Endothelial cell of umbilical vein (primary cell): ENCODE measurements around the gene ISX. TPM values are rescaled to one million over a fixed set of nuclear protein-coding genes. Genes with fewer than 3 reads are reported as not detected.

ENCODE experiments used
- BruUV-seq: library from RNA; stranded (reverse); fragments of 400-500 nt; replicated peaks from 2 replicates; lab custom pipeline; 2021; lab: Mats Ljungman, UMichigan
- CTCF ChIA-PET: fragments of 300-600, 350-600 bp; sonication (Branson Sonifier 250); formaldehyde crosslinking; loops from one replicate; lab custom pipeline; 2021; ENCODE audit warnings: antibody characterized with exemption, inconsistent platforms; lab: Charles Lee
- POLR2A ChIA-PET: fragments of 300-600, 350-600 bp; sonication (Branson Sonifier 250); formaldehyde crosslinking; loops from one replicate; lab custom pipeline; 2021; ENCODE audit warnings: antibody characterized with exemption, inconsistent platforms; lab: Charles Lee
- DNase-seq: peaks from one replicate; pipeline ENCODE4 v3.0.0-alpha.2; 2011; ENCODE audit warnings: low read depth, low spot score
- FAIRE-seq: peaks from 2 replicates; lab custom pipeline; 2011; peaks lifted over from hg19 to GRCh38; lab: Jason Lieb, UNC
- H2AFZ ChIP-seq: 2 replicates; pipeline ENCODE4 v1.6.0; 2012; ENCODE audit warnings: low read depth, low read length, control low read depth, inconsistent platforms
- H3K27ac ChIP-seq: 2 replicates; pipeline ENCODE4 v1.5.1; 2011; ENCODE audit warnings: low read depth, mild to moderate bottlenecking, control low read depth, low read length, moderate library complexity; ENCODE audit not compliant: insufficient read depth
- H3K27me3 ChIP-seq, 2 experiments: 2 replicates each; pipeline versions ENCODE4 v1.6.0 to v1.6.1; 2011; ENCODE audit warnings: low read length in 2 of 2, mixed read lengths in 1 of 2; ENCODE audit not compliant: control insufficient read depth in 2 of 2, insufficient read depth in 2 of 2
- H3K36me3 ChIP-seq, 2 experiments: 2 replicates in 1 of 2; 3 replicates in 1 of 2; pipeline ENCODE4 v1.5.1; 2011; ENCODE audit warnings: low read length in 2 of 2, mild to moderate bottlenecking in 1 of 2, moderate library complexity in 1 of 2; ENCODE audit not compliant: control insufficient read depth in 2 of 2, insufficient read depth in 2 of 2; ENCODE audit errors: extremely low read depth in 1 of 2
- H3K4me1 ChIP-seq: 3 replicates; pipeline ENCODE4 v1.5.1; 2011; ENCODE audit warnings: mild to moderate bottlenecking, low read length; ENCODE audit not compliant: control insufficient read depth, insufficient read depth; ENCODE audit errors: extremely low read depth
- H3K4me2 ChIP-seq: 2 replicates; pipeline ENCODE4 v1.6.1; 2011; ENCODE audit warnings: low read length, control low read depth, mixed read lengths; ENCODE audit not compliant: insufficient read depth
- H3K4me3 ChIP-seq, 3 experiments: fragments of 200-600 bp in 1 of 3; sonication (generic), shearing (Covaris generic) in 1 of 3; replicated peaks in 1 of 3; 2 replicates each; pipeline ENCODE4 v1.5.1; 2011 to 2016; ENCODE audit warnings: control low read depth in 3 of 3, low read length in 3 of 3, mild to moderate bottlenecking in 2 of 3, inconsistent platforms in 1 of 3, low read depth in 1 of 3, moderate library complexity in 1 of 3; ENCODE audit not compliant: insufficient read depth in 1 of 3
- H3K79me2 ChIP-seq: 2 replicates; pipeline ENCODE4 v1.6.0; 2012; ENCODE audit warnings: low read length, inconsistent platforms; ENCODE audit not compliant: control insufficient read depth, insufficient read depth
- H3K9ac ChIP-seq: replicated peaks from 2 replicates; pipeline ENCODE3; 2011; ENCODE audit warnings: low read length, control low read depth; ENCODE audit not compliant: insufficient read depth; ENCODE audit errors: extremely low read depth
- H3K9me1 ChIP-seq: replicated peaks from 3 replicates; pipeline ENCODE4 v1.6.0; 2011; ENCODE audit warnings: mild to moderate bottlenecking, low read length; ENCODE audit not compliant: control insufficient read depth, insufficient read depth; ENCODE audit errors: extremely low read depth
- H3K9me3 ChIP-seq: replicated peaks from 2 replicates; pipeline ENCODE4 v1.5.1; 2012; ENCODE audit warnings: low read length, inconsistent platforms; ENCODE audit not compliant: control insufficient read depth, insufficient read depth
- H4K20me1 ChIP-seq: replicated peaks from 2 replicates; pipeline ENCODE3; 2011; ENCODE audit warnings: mild to moderate bottlenecking, low read length; ENCODE audit not compliant: control insufficient read depth, insufficient read depth; ENCODE audit errors: extremely low read depth
- FOS ChIP-seq: IDR thresholded peaks from 2 replicates; pipeline ENCODE4 v1.6.1; 2011; ENCODE audit warnings: mild to moderate bottlenecking, low read length, moderate library complexity, borderline replicate concordance; ENCODE audit not compliant: insufficient read depth
- MAX ChIP-seq: IDR thresholded peaks from 2 replicates; pipeline ENCODE4 v1.6.1; 2011; ENCODE audit not compliant: insufficient read depth, insufficient read length
- MYC ChIP-seq: IDR thresholded peaks from one replicate; pipeline ENCODE4 v1.6.1; 2011; ENCODE audit warnings: mild to moderate bottlenecking, low read depth, low read length
- POLR2A ChIP-seq: IDR thresholded peaks from 2 replicates; pipeline ENCODE4 v1.6.1; 2012; ENCODE audit warnings: low read depth, mild to moderate bottlenecking, control low read depth, low read length
- dilution Hi-C: fragments of 300-500 bp; cut with MboI; formaldehyde crosslinking; loops from one replicate; pipeline ENCODE4 v1.15.0; 2019; ENCODE audit warnings: low sequenced_read_pairs; ENCODE audit not compliant: extremely low pct_ligation_motif_present
- intact Hi-C: fragments of 100-400 bp; cut with micrococcal nuclease; formaldehyde crosslinking; loops from one replicate; pipeline ENCODE4 v1.10.0; 2022
- polyA plus RNA-seq, 4 experiments: library from polyadenylated mRNA; depleted of rRNA in 3 of 4; stranded (reverse) in 3 of 4; unstranded in 1 of 4; fragments of >200 nt; gene quantifications; 2 replicates each; pipeline versions ENCODE4 v1.2.1 to v1.2.3, GENCODE V29; 2011 to 2012; ENCODE audit warnings: missing spikeins in 1 of 4
- total RNA-seq: library from RNA; stranded (reverse); gene quantifications from 2 replicates; pipeline ENCODE4 v1.2.3, GENCODE V29; 2021

The ISX gene
- total and polyA plus RNA-seq, 2 donors (not counting 3 experiments of a cell fraction or from before 2014, with no cell fraction given), result not detected

GRCh38 chr22:35072925-35073324 lies 7.0 kb downstream of the ISX start:
- no peak overlapping the region for H3K4me2 ChIP-seq
- dilution Hi-C loops, result no loop called here
- POLR2A ChIA-PET, result no interaction called here
- H3K9me3 ChIP-seq, result no peaks in the 10 kb centered on the region
- BruUV-seq, result no TSS peak
- H3K9me1 ChIP-seq, result no peaks in the 10 kb centered on the region
- H3K79me2 ChIP-seq, result no peaks in the 10 kb centered on the region
- H3K4me1 ChIP-seq, result no peaks in the 10 kb centered on the region
- no peaks in the 10 kb centered on the region for H4K20me1 ChIP-seq
- H3K36me3 ChIP-seq, result no peaks in the 10 kb centered on the region
- CTCF ChIA-PET, result no interaction called here
- TF ChIP-seq MAX (no peak), POLR2A (no peak)
- FAIRE-seq, result no peak
- no peak overlapping the region for H3K27ac ChIP-seq
- no peak overlapping the region for H3K4me3 ChIP-seq
- no peaks in the 10 kb centered on the region for H3K27me3 ChIP-seq
- intact Hi-C loops, result no loop called here
- DNase-seq, result no peak
- H2AFZ ChIP-seq, result no peak overlapping the region
- H3K9ac ChIP-seq, result no peak overlapping the region

DNA sequence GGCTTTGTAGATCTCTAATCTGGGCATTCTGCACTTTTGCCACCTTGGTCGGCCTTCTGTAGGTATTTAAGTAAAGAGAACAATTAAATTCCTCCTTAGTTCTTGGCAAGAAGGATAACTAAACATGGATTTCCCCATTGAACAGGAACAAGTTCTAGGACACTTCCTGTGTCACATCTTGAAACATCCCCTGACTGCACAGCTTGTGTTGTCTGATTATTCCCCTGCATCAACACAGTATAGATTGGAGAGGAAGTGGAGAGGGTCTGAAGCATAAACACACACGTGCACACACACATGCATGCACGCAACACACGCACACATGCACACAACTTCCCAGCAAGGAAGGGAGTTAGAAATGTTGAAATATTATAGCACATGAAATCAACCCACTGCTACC lies 8.6 kb downstream of the ISX start:
- Histone ChIP-seq H3K27ac (no peak overlapping the region), H3K4me3 (no peak overlapping the region), H3K79me2 (no peaks in the 10 kb centered on the region), H3K9ac (no peak overlapping the region), H3K9me3 (no peaks in the 10 kb centered on the region), H3K27me3 (no peaks in the 10 kb centered on the region), H2AFZ (no peak overlapping the region), H3K9me1 (no peaks in the 10 kb centered on the region), H3K4me2 (no peak overlapping the region), H3K36me3 (no peaks in the 10 kb centered on the region), H4K20me1 (no peaks in the 10 kb centered on the region), H3K4me1 (no peaks in the 10 kb centered on the region)
- BruUV-seq, result no TSS peak
- no peak for TF ChIP-seq MYC
- TF ChIP-seq FOS, result no peak
- FAIRE-seq, result no peak
- DNase-seq, result no peak
- CTCF ChIA-PET, result no interaction called here
- dilution Hi-C loops (no loop called here), intact Hi-C loops (no loop called here)
- POLR2A ChIA-PET, result no interaction called here
